Umbilical cord (tissue), 1 donor: ENCODE data around the gene CHP2. TPM values are rescaled to one million over a fixed set of nuclear protein-coding genes. Genes with fewer than 3 reads are reported as not detected.

Experiments
- total RNA-seq: library from RNA; depleted of rRNA; stranded (reverse); fragments of >200 nt; gene quantifications from one replicate; pipeline ENCODE4 v1.2.3, GENCODE V29; 2014; ENCODE audit warnings: low replicate concordance; ENCODE audit not compliant: insufficient read depth

The CHP2 gene
- total RNA-seq, 1 donor from 2014 or later = 0.24 TPM

Other genes starting within 250 kb of the CHP2 start
- 44.3 TPM for gene GGA2, start 244.5 kb upstream of the CHP2 start, total RNA-seq
- gene EARS2, start 197.7 kb upstream of the CHP2 start, total RNA-seq = 26.0 TPM
- 84.5 TPM for gene UBFD1, start 197.3 kb upstream of the CHP2 start, total RNA-seq
- gene NDUFAB1, start 158.7 kb upstream of the CHP2 start, total RNA-seq = 122 TPM
- 6.3 TPM for gene PALB2, start 113.7 kb upstream of the CHP2 start, total RNA-seq
- 35.6 TPM for gene DCTN5, start 113.6 kb upstream of the CHP2 start, total RNA-seq
- gene PLK1, start 76.1 kb upstream of the CHP2 start, total RNA-seq = 27.4 TPM
- gene ERN2, start 41.8 kb upstream of the CHP2 start, total RNA-seq = 5.8 TPM
- 17.8 TPM for gene PRKCB, start 81.0 kb downstream of the CHP2 start, total RNA-seq